HG02840 (cell line): Measurements from ENCODE around the gene SIRPB2.

ENCODE experiments used
- ATAC-seq: cut with Tn5 transposase; IDR thresholded peaks from one replicate; pipeline ENCODE4 v1.9.1; 2021; ENCODE audit warnings: mild to moderate bottlenecking, moderate library complexity, moderate number of reproducible peaks; ENCODE audit not compliant: unreplicated experiment, low FRiP score

SIRPB2 gene

GRCh38 chr20:1473246-1474220 lies 17.7 kb downstream of the SIRPB2 start:
- no peak for ATAC-seq

- ATAC-seq: no peak
These were observed 18.5 kb downstream of the SIRPB2 start for GRCh38 chr20:1472556-1473245.

GRCh38 chr20:1471242-1471641 lies 20.0 kb downstream of the SIRPB2 start:
- ATAC-seq: no peak

DNA sequence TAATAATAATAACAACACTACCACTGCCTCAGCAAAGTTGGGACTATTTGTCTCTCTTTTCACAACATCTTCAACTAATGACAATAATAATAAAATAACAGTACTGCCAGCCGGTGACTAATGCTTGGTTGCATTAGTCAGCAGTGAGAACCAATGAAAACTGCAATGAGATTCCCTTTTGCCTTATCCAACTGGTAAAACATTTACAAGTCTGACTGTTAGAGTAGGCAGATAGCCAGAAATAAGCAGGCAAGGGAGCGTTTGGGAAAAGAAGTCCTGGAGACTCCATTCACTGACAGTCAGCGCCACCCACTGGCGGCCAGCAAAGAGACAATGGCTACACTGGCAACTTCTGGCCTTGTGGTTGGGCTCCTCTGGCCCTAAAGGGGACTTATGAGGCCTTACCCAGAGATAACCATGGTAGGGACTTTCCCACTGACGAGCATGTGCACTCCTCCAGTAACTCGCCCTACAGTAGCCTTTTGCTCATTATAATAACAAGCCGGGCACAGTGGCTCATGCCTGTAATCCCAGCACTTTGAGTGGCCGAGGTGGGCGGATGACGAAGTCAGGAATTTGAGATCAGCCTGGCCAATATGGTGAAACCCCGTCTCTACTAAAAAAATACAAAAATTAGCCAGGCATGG lies 21.2 kb downstream of the SIRPB2 start:
- no peak for ATAC-seq

GRCh38 chr20:1469306-1469905 lies 21.8 kb downstream of the SIRPB2 start:
- ATAC-seq: no peak

DNA sequence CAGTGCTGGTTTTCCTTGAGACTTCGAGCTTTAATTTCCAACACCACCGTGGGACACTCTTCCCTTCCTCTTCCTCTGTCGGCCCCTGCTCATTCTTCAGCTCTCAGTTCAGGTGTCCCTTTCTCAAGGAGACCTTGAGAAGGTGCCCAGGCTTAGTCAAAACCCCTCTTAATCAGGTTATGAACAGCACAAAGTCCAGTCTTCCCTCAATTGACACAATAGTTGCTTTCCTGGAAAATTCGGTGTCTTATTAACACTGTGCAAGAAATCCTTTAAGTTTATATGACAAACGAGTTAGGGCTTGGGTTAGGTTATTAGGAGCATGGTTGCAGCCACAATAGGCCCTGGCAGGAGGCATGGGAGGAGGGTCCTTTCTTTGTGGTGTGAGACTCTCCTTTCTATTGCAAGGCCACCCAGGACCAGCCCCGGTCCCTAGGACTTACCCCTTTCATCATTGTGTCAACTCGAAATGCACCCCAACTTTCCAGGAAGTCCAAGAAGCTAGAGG lies 23.0 kb downstream of the SIRPB2 start:
- no peak for ATAC-seq

DNA sequence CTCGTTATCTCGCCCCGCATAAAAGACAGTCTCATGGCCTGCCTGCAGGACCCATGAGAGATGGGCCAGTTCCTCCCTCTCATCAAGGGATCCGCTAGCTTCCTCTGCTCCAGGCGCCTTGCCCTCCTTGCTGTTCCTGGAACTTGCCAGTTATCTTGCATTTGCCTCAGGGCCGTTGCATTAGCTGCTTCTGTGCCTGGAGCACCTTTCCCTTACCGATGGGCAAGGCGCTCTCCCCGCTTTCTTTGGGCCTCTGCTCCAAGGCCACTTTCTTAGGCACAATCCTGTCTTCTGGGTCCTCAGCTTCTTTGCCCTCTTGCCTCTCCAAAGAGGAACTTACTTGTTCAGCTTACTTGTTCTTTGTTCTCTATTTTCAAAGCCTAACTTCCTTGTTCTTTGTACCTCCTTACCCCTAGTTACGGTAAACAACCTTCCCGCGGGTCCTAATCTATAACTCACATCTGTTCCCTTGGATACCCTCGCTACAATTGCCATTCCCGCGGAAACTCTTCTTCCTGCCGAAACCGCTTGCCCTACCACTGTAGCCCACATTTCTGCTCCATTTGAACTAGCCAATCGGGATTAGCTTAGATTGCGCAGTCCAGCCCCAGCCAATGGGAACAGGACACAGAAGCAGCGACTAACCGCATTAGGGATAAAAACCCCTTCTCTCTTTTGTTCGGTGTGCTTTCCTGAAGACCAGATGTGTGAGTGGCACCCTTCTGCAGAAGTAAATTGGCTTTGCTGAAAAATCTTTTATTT lies 23.7 kb downstream of the SIRPB2 start:
- ATAC-seq: peak; percentile 6

GRCh38 chr20:1467082-1467354 lies 24.2 kb downstream of the SIRPB2 start:
- ATAC-seq: no peak

DNA sequence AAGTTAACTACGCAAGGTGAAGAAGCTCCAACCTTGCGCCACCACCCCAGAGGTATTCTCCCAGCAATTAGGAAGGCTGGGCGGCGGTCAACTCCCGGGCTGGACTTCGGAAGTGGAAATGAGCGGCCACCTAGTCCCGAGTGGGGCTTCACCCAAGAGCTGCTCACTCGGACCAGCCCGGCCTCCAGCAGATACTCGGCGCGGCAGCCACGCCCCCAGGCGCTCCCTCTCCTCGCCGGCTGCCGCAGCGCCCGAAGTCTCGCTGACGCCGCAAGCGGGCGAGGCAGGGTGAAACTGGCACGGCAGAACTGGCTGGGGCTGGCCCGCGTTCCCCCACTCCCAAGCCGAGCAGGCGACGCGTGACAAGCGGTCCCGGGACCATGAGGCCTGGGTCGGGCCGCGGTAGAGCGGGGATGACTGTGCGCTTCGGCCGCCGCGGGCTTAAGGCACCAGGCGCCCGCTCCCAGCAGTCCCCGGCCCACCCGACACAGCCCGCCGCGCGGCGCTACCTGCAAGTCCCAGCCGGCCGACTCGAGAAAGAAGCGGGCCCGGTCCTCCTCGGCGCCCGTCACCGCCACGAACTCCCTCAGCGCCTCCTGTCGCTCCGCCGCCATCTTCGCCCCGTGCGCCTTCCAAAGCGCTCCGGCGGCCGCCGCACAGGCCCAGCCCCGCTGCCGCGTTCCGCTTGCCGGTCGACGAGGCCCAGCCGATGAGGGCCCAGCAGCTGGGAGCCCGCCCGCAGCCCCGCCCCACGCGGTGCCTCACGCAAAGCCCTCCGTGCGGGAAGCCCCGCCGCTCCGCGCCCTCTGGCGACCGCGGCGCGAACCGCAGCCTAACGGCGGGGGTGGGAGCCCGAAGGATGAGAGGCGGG lies 24.8 kb downstream of the SIRPB2 start, which contains the start of gene NSFL1C:
NSFL1C (minus strand) TSS at position 639 of the 871 bp plus-strand sequence; CDS start at position 614, 25 bp downstream.
- peak; percentile 88 for ATAC-seq

GRCh38 chr20:1465470-1466210 lies 25.6 kb downstream of the SIRPB2 start:
- ATAC-seq: no peak

GRCh38 chr20:1463971-1464570 lies 27.1 kb downstream of the SIRPB2 start:
- no peak for ATAC-seq

DNA sequence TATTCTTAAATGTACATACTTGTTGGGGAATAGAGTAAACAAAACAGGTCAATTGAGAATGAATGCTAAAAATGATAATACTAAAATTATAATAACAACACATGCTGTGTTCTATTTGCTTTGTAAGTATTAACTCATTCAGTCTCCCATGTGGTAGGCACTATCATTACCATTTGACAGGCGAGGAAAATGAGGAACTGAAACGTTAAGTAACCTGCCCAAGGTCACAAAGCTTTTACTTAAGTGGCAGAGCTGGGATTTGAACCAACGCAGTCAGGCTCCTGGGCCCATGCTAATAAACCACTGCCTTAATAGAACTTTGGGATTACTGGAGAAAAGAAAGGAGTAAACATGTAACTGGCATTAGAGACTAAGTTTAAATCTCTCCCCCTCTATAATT lies 28.4 kb downstream of the SIRPB2 start:
- no peak for ATAC-seq

GRCh38 chr20:1462001-1462400 lies 29.2 kb downstream of the SIRPB2 start:
- ATAC-seq: no peak

DNA sequence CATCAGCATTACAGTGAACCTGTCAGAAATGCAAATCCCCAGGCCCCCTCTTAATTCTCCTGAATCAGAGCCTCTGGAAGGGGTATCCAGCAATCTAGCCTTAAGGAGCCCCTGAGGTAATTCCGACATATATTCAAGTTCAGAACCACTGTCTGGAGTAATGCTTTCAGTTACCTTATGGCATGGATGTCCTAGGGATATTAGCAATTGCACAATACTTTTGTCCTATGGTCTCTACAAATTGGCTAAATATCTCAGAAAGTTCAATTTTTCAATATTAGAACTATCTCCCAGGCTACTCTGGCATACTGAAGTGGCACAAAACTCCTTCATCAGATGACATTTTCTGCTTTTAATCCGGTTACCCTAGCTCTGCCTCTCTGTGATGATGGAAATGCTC lies 30.9 kb downstream of the SIRPB2 start:
- ATAC-seq: no peak

- ATAC-seq: no peak
These were observed 33.2 kb downstream of the SIRPB2 start for GRCh38 chr20:1457992-1458391.

GRCh38 chr20:1456300-1456699 lies 34.9 kb downstream of the SIRPB2 start:
- no peak for ATAC-seq

DNA sequence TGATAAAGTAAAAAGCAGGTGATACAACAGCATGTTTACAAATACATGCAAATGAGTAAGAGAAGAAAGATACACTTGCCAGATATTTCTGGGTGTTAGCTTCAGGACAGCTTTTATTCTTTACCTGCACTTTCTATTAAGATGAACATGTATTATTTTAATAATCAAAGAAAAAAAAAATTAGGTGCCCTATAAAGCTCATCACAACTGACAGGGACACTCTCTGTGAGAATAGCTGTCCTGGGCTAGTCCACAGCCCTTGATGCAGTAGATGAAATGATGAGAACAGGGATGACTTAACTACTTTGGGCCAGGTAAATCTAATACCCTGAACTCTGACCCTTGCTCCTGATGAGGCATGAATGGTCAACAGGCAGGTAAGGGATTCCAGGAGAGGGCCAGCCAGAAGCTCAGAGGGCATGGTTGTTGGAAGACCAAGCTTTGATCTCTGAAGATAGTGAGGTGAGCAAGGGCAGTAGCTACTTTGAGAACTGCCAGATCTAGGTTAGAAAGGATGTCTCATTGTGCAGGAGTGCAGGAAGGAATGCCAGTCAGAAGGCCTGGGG lies 40.2 kb downstream of the SIRPB2 start:
- ATAC-seq: no peak

DNA sequence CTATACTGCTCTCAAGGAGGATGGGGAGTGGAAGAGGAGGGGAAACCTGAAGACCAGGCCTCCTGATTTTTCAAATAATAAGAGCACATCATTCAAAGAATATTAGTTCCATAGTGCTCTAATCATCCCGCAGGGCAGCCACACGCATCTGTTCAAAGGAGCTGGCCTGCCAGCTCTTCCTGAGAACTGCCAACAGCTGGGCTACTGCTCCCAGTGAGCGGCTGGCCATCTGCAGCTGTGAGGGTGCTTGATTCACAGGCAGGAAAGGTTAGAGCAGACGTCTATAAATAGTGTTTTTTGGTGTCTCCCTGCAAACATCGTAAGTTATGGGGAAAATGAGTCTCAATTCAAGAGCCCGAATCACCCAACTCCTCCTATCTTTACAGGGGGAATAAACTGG lies 41.9 kb downstream of the SIRPB2 start:
- ATAC-seq: no peak
